Astrocyte (in vitro differentiated cells and primary cell): ENCODE results near the gene GCC1. TPM values are rescaled to one million over a fixed set of nuclear protein-coding genes. Genes with fewer than 3 reads are reported as not detected.

ENCODE experiments used
- DNase-seq: peaks from one replicate; pipeline ENCODE4 v3.0.0-alpha.2; 2010; ENCODE audit warnings: low read depth
- FAIRE-seq: peaks from 2 replicates; lab custom pipeline; 2011; peaks lifted over from hg19 to GRCh38; lab: Jason Lieb, UNC
- H2AFZ ChIP-seq: 2 replicates; pipeline ENCODE4 v1.6.0; 2012; ENCODE audit warnings: low read depth, low read length, inconsistent platforms
- H3K27ac ChIP-seq: 2 replicates; pipeline ENCODE4 v1.5.1; 2011; ENCODE audit warnings: low read depth, low read length, inconsistent platforms
- H3K27me3 ChIP-seq: 2 replicates; pipeline ENCODE4 v1.6.0; 2011; ENCODE audit warnings: low read length, inconsistent platforms; ENCODE audit not compliant: insufficient read depth
- H3K36me3 ChIP-seq: 2 replicates; pipeline ENCODE4 v1.5.1; 2011; ENCODE audit warnings: low read length, inconsistent platforms; ENCODE audit not compliant: insufficient read depth
- H3K4me1 ChIP-seq: 2 replicates; pipeline ENCODE4 v1.5.1; 2011; ENCODE audit warnings: low read length, inconsistent platforms; ENCODE audit not compliant: insufficient read depth
- H3K4me2 ChIP-seq: 2 replicates; pipeline ENCODE4 v1.6.0; 2012; ENCODE audit warnings: low read length, inconsistent platforms
- H3K4me3 ChIP-seq: 2 replicates; pipeline ENCODE4 v1.5.1; 2011; ENCODE audit warnings: low read depth, mild to moderate bottlenecking, low read length, inconsistent platforms; ENCODE audit not compliant: insufficient read depth
- H3K79me2 ChIP-seq: 2 replicates; pipeline ENCODE4 v1.6.0; 2012; ENCODE audit warnings: mild to moderate bottlenecking, low read length, inconsistent platforms; ENCODE audit not compliant: insufficient read depth
- H3K9ac ChIP-seq: 2 replicates; pipeline ENCODE4 v1.6.0; 2012; ENCODE audit warnings: mild to moderate bottlenecking, low read length, inconsistent platforms
- H3K9me3 ChIP-seq: 2 replicates; pipeline ENCODE4 v1.5.1; 2012; ENCODE audit warnings: low read depth, mild to moderate bottlenecking, low read length, inconsistent platforms; ENCODE audit not compliant: insufficient read depth
- H4K20me1 ChIP-seq: 2 replicates; pipeline ENCODE4 v1.6.0; 2012; ENCODE audit warnings: low read length, inconsistent platforms; ENCODE audit not compliant: insufficient read depth
- H3K27ac Mint-ChIP-seq: one replicate; pipeline ENCODE4 v1.8.0; 2021; ENCODE audit warnings: mild to moderate bottlenecking, mixed read lengths; ENCODE audit not compliant: unreplicated experiment
- H3K27me3 Mint-ChIP-seq: one replicate; pipeline ENCODE4 v1.8.0; 2021; ENCODE audit warnings: low read depth, mixed read lengths; ENCODE audit not compliant: unreplicated experiment
- H3K36me3 Mint-ChIP-seq: one replicate; pipeline ENCODE4 v1.8.0; 2021; ENCODE audit warnings: low read depth, mixed read lengths; ENCODE audit not compliant: unreplicated experiment
- H3K4me1 Mint-ChIP-seq: one replicate; pipeline ENCODE4 v1.8.0; 2021; ENCODE audit warnings: low read depth, mixed read lengths; ENCODE audit not compliant: unreplicated experiment
- H3K4me3 Mint-ChIP-seq: one replicate; pipeline ENCODE4 v1.8.0; 2021; ENCODE audit warnings: mild to moderate bottlenecking, moderate library complexity, mixed read lengths; ENCODE audit not compliant: unreplicated experiment
- H3K9me3 Mint-ChIP-seq: one replicate; pipeline ENCODE4 v1.8.0; 2021; ENCODE audit warnings: mild to moderate bottlenecking, mixed read lengths; ENCODE audit not compliant: unreplicated experiment
- EZH2 ChIP-seq: IDR thresholded peaks from 2 replicates; pipeline ENCODE4 v1.6.1; 2012; ENCODE audit warnings: mild to moderate bottlenecking, low read length, inconsistent platforms; ENCODE audit not compliant: insufficient read depth
- total RNA-seq: library from RNA; stranded (reverse); gene quantifications from 2 replicates; pipeline ENCODE4 v1.2.1, GENCODE V29; 2021
- TF ChIP-seq, protein P1 (sequence below): IDR thresholded peaks from 2 replicates; pipeline ENCODE4 v1.5.1; 2011; ENCODE audit warnings: low read depth, mild to moderate bottlenecking, inconsistent platforms, low read length, moderate library complexity; ENCODE audit not compliant: insufficient read depth

Gene GCC1
- total RNA-seq, 1 donor from 2014 or later = 28.8 TPM

DNA sequence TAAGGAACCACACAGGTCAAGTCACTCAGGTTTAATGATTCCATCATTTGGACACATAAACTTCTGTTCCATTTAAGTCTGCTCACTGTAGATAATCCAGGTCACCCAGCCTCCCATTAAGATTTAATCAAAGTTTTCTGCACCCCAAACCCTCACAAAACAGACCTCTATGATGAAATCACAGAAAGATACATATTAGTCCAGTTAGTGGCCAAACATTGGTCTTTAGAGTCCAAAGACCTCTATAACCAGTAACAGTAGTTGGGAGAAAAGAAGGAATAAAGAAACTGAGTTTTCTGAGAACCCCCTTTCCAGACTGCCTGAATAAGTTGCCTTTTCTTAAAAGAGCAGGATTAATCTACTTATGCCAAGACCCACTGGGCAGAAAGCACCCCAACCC, 4.8 kb downstream of the GCC1 start:
- Histone ChIP-seq H3K4me1 (peaks cover 41% of the 10 kb centered on the region), H3K36me3 (peaks cover 14% of the 10 kb centered on the region), H3K27ac (no peak overlapping the region), H3K9me3 (no peaks in the 10 kb centered on the region), H3K4me2 (no peak overlapping the region), H4K20me1 (peaks cover 67% of the 10 kb centered on the region), H2AFZ (no peak overlapping the region), H3K9ac (no peak overlapping the region), H3K4me3 (no peak overlapping the region), H3K27me3 (no peaks in the 10 kb centered on the region), H3K79me2 (peaks cover 56% of the 10 kb centered on the region)
- peaks cover 39% of the 10 kb centered on the region for H3K4me1 Mint-ChIP-seq
- TF ChIP-seq EZH2 = no peak
- TF ChIP-seq, protein P1, sequence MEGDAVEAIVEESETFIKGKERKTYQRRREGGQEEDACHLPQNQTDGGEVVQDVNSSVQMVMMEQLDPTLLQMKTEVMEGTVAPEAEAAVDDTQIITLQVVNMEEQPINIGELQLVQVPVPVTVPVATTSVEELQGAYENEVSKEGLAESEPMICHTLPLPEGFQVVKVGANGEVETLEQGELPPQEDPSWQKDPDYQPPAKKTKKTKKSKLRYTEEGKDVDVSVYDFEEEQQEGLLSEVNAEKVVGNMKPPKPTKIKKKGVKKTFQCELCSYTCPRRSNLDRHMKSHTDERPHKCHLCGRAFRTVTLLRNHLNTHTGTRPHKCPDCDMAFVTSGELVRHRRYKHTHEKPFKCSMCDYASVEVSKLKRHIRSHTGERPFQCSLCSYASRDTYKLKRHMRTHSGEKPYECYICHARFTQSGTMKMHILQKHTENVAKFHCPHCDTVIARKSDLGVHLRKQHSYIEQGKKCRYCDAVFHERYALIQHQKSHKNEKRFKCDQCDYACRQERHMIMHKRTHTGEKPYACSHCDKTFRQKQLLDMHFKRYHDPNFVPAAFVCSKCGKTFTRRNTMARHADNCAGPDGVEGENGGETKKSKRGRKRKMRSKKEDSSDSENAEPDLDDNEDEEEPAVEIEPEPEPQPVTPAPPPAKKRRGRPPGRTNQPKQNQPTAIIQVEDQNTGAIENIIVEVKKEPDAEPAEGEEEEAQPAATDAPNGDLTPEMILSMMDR = no peak
- DNase-seq (no peak), FAIRE-seq (no peak)
- H3K36me3 Mint-ChIP-seq = peaks cover 25% of the 10 kb centered on the region
- H3K4me3 Mint-ChIP-seq = no peak overlapping the region
- peaks cover 2% of the 10 kb centered on the region for H3K9me3 Mint-ChIP-seq
- H3K27ac Mint-ChIP-seq = no peak overlapping the region
- no peaks in the 10 kb centered on the region for H3K27me3 Mint-ChIP-seq

DNA sequence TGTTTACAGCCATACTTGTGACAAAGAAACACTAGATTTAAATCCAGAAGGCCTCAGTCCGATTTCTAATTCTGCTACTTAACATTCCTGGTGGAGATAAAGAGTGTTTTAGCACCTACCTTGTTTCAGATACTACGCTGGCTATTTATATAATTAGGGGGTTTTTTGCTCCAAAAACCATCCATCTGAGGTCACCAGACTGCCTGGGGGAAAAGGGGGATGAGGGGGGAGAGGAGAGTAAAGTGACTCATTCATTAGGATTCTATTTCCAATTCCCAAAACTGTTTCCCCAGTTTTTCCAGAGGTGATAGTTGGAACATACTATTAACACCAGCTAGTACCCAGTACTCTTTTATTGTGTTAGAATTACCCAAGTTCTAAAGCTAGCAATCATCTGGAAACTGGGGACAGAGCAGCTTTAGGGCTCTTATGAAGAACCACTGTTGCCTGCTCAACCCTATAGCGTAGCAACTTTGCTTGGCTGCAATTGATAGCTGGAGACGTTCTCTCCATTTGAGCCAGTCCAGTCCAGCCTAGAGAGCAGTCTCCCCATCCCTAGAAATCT, 6.6 kb downstream of the GCC1 start:
- DNase-seq = no peak

More for the DNA sequence above, 6.6 kb downstream of the GCC1 start:
- Histone ChIP-seq H3K27me3 (no peaks in the 10 kb centered on the region), H3K4me2 (no peak overlapping the region), H2AFZ (no peak overlapping the region), H4K20me1 (peaks cover 56% of the 10 kb centered on the region), H3K36me3 (peaks cover 17% of the 10 kb centered on the region), H3K4me1 (peaks cover 29% of the 10 kb centered on the region), H3K27ac (no peak overlapping the region), H3K4me3 (no peak overlapping the region), H3K79me2 (peaks cover 42% of the 10 kb centered on the region), H3K9me3 (no peaks in the 10 kb centered on the region), H3K9ac (no peak overlapping the region)
- H3K27ac Mint-ChIP-seq = no peak overlapping the region
- H3K4me1 Mint-ChIP-seq = peaks cover 30% of the 10 kb centered on the region
- FAIRE-seq = no peak
- TF ChIP-seq, protein P1 = no peak
- no peak for TF ChIP-seq EZH2
- H3K36me3 Mint-ChIP-seq = peaks cover 34% of the 10 kb centered on the region
- peaks cover 2% of the 10 kb centered on the region for H3K9me3 Mint-ChIP-seq
- H3K4me3 Mint-ChIP-seq = no peak overlapping the region
- no peaks in the 10 kb centered on the region for H3K27me3 Mint-ChIP-seq
